Skeletal muscle satellite cell (primary cell): Measurements from ENCODE around the gene C1orf105.

ENCODE experiments used
- H3K27me3 ChIP-seq: 2 replicates; pipeline ENCODE4 v1.7.0; 2013; ENCODE audit warnings: low read length; ENCODE audit not compliant: control insufficient read depth, insufficient read depth
- H3K36me3 ChIP-seq: 2 replicates; pipeline ENCODE4 v1.7.0; 2013; ENCODE audit warnings: mild to moderate bottlenecking, control low read depth, low read length; ENCODE audit not compliant: insufficient read depth
- H3K4me1 ChIP-seq: 2 replicates; pipeline ENCODE4 v1.7.0; 2013; ENCODE audit warnings: low read length; ENCODE audit not compliant: control insufficient read depth, insufficient read depth
- H3K4me2 ChIP-seq: 2 replicates; pipeline ENCODE4 v1.7.0; 2013; ENCODE audit warnings: mild to moderate bottlenecking, low read length
- H3K4me3 ChIP-seq: 2 replicates; pipeline ENCODE4 v1.7.0; 2013; ENCODE audit warnings: low read length
- H3K9ac ChIP-seq: 2 replicates; pipeline ENCODE4 v1.7.0; 2013; ENCODE audit warnings: mild to moderate bottlenecking, low read depth, low read length, moderate library complexity
- H3K9me3 ChIP-seq: replicated peaks from 2 replicates; pipeline ENCODE4 v1.7.0; 2013; ENCODE audit warnings: mild to moderate bottlenecking, control low read depth, low read length

The C1orf105 gene

DNA sequence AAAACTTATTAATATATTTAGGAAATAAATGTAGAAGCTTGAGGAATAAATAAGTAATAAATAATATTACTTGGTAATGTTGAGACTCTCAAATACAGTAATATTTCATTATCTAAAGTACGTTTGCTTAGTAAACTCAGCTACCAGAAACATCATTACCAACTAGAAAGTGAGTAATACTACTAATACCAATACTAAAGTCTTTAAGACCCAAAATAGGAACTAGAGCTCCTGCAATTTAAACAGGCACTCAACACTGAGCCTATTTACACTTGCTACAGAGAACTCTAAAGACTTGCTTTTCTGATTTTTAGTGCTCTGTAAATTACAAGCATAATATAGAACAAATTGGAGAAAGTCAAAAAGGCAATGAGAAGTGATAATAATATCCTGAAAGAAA is 13.5 kb upstream of the C1orf105 start:
- Histone ChIP-seq H3K4me1 (peaks cover 19% of the 10 kb centered on the region), H3K9ac (no peak overlapping the region), H3K4me3 (no peak overlapping the region), H3K9me3 (no peaks in the 10 kb centered on the region), H3K27me3 (no peaks in the 10 kb centered on the region), H3K4me2 (no peak overlapping the region), H3K36me3 (no peaks in the 10 kb centered on the region)

- Histone ChIP-seq H3K36me3 (no peaks in the 10 kb centered on the region), H3K9me3 (no peaks in the 10 kb centered on the region), H3K4me2 (no peak overlapping the region), H3K4me3 (no peak overlapping the region), H3K4me1 (peaks cover 13% of the 10 kb centered on the region), H3K9ac (no peak overlapping the region), H3K27me3 (no peaks in the 10 kb centered on the region)
Observed at GRCh38 chr1:172408958-172409357, 11.5 kb upstream of the C1orf105 start.

DNA sequence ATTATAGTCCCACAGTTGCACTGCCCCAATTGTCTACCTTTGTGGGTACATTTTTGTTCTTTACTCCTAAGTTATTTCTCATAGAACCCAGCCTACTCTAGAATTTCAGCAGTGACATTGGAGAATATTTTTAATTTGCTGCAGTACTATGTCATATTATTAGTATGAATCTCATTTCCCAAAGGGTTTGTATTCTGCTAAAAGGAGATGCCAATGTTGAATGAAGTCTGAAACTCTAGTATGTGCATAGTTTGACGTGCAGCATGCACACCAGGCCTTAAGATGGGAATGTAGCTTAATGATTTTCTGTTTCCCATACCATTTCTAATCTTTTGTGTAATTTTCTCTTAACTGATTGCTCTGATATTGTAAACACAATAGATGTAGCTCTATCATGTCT is 10.5 kb upstream of the C1orf105 start:
- no peaks in the 10 kb centered on the region for H3K27me3 ChIP-seq
- peaks cover 8% of the 10 kb centered on the region for H3K4me1 ChIP-seq
- no peaks in the 10 kb centered on the region for H3K36me3 ChIP-seq
- no peaks in the 10 kb centered on the region for H3K9me3 ChIP-seq
- H3K4me3 ChIP-seq = no peak overlapping the region
- no peak overlapping the region for H3K4me2 ChIP-seq
- no peak overlapping the region for H3K9ac ChIP-seq

- Histone ChIP-seq H3K4me3 (no peak overlapping the region), H3K9me3 (no peaks in the 10 kb centered on the region), H3K9ac (no peak overlapping the region), H3K4me2 (no peak overlapping the region), H3K36me3 (no peaks in the 10 kb centered on the region), H3K4me1 (peaks cover 4% of the 10 kb centered on the region), H3K27me3 (no peaks in the 10 kb centered on the region)
Observed at GRCh38 chr1:172411791-172412338, 8.6 kb upstream of the C1orf105 start.

DNA sequence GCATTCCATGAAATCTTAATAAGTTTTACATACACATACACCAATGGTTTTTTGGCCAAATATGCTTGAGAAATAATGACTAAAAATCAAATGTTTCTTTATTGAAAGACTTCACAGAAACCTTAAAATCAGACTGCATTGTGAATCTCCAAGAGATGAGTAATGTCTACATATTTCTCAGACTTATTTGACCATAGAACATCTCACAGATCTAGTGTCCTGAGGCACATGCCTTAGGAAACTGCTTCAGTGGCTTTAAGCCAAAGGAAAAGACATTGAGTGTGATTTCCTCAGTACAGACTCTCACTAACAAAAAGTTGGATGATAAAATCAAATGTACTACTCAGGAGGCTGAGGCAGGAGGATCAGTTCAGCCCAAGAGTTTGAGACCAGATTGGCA is 6.2 kb upstream of the C1orf105 start:
- H3K36me3 ChIP-seq = no peaks in the 10 kb centered on the region
- H3K9me3 ChIP-seq = no peaks in the 10 kb centered on the region
- H3K4me2 ChIP-seq = no peak overlapping the region
- H3K9ac ChIP-seq = no peak overlapping the region
- H3K4me1 ChIP-seq = no peaks in the 10 kb centered on the region
- no peak overlapping the region for H3K4me3 ChIP-seq
- H3K27me3 ChIP-seq = no peaks in the 10 kb centered on the region

- Histone ChIP-seq H3K4me2 (no peak overlapping the region), H3K36me3 (no peaks in the 10 kb centered on the region), H3K4me1 (no peaks in the 10 kb centered on the region), H3K27me3 (no peaks in the 10 kb centered on the region), H3K9me3 (no peaks in the 10 kb centered on the region), H3K4me3 (no peak overlapping the region), H3K9ac (no peak overlapping the region)
Observed at GRCh38 chr1:172416496-172417035, 3.9 kb upstream of the C1orf105 start.

DNA sequence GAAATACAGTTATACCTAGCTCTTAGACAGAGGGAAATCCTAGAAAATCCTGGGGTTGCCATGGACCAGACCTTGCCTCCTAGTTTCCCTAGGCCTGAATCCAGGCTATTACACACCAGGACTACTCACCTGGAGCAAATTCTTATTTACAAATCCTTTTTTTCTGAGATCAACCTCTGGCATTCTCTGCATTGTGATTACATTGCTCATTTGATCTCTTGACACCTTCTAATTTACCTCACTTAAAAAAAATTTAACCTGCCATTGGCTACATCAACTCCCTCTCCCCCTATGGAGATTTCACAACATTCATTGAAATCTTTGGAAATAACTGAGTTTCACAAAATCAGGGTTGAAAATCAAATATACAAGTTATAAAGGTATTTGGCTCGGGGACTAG is 2.9 kb upstream of the C1orf105 start:
- H3K9me3 ChIP-seq = no peaks in the 10 kb centered on the region
- no peaks in the 10 kb centered on the region for H3K27me3 ChIP-seq
- H3K36me3 ChIP-seq = no peaks in the 10 kb centered on the region
- H3K9ac ChIP-seq = no peak overlapping the region
- H3K4me2 ChIP-seq = no peak overlapping the region
- no peaks in the 10 kb centered on the region for H3K4me1 ChIP-seq
- no peak overlapping the region for H3K4me3 ChIP-seq

- Histone ChIP-seq H3K27me3 (no peaks in the 10 kb centered on the region), H3K36me3 (no peaks in the 10 kb centered on the region), H3K4me2 (no peak overlapping the region), H3K4me1 (no peaks in the 10 kb centered on the region), H3K4me3 (no peak overlapping the region), H3K9me3 (no peaks in the 10 kb centered on the region), H3K9ac (no peak overlapping the region)
Observed at GRCh38 chr1:172421974-172422604, 1.6 kb downstream of the C1orf105 start.

- Histone ChIP-seq H3K9me3 (no peaks in the 10 kb centered on the region), H3K4me1 (no peaks in the 10 kb centered on the region), H3K4me3 (no peak overlapping the region), H3K9ac (no peak overlapping the region), H3K36me3 (no peaks in the 10 kb centered on the region), H3K4me2 (no peak overlapping the region), H3K27me3 (no peaks in the 10 kb centered on the region)
Observed at GRCh38 chr1:172423336-172423735, 2.9 kb downstream of the C1orf105 start.

- Histone ChIP-seq H3K9ac (no peak overlapping the region), H3K27me3 (no peaks in the 10 kb centered on the region), H3K36me3 (no peaks in the 10 kb centered on the region), H3K4me1 (no peaks in the 10 kb centered on the region), H3K4me3 (no peak overlapping the region), H3K9me3 (no peaks in the 10 kb centered on the region), H3K4me2 (no peak overlapping the region)
Observed at GRCh38 chr1:172425339-172425738, 4.9 kb downstream of the C1orf105 start.

GRCh38 chr1:172427191-172427590 is 6.7 kb downstream of the C1orf105 start:
- Histone ChIP-seq H3K4me3 (no peak overlapping the region), H3K9me3 (no peaks in the 10 kb centered on the region), H3K27me3 (no peaks in the 10 kb centered on the region), H3K4me1 (no peaks in the 10 kb centered on the region), H3K4me2 (no peak overlapping the region), H3K36me3 (no peaks in the 10 kb centered on the region), H3K9ac (no peak overlapping the region)
